Trophoblast cell (in vitro differentiated cells and primary cell): ENCODE results near the gene IQSEC1.

Source experiments
- DNase-seq, 2 donors: peaks; one replicate each; pipeline ENCODE4 v3.0.0-alpha.2; 2016
- H2AFZ ChIP-seq: 2 replicates; pipeline ENCODE4 v1.6.1; 2013; ENCODE audit warnings: low read length, moderate library complexity, mild to moderate bottlenecking; ENCODE audit not compliant: insufficient read depth, poor library complexity
- H2AK5ac ChIP-seq: 2 replicates; pipeline ENCODE4 v1.6.1; 2013; ENCODE audit warnings: mild to moderate bottlenecking, low read length
- H2BK120ac ChIP-seq: 2 replicates; pipeline ENCODE4 v1.6.1; 2013; ENCODE audit warnings: low read length, mild to moderate bottlenecking, moderate library complexity; ENCODE audit not compliant: insufficient read depth, poor library complexity
- H2BK12ac ChIP-seq: 2 replicates; pipeline ENCODE4 v1.6.1; 2013; ENCODE audit warnings: mild to moderate bottlenecking, low read length, moderate library complexity
- H2BK5ac ChIP-seq: 2 replicates; pipeline ENCODE4 v1.6.1; 2013; ENCODE audit warnings: low read length, low read depth, moderate library complexity, mild to moderate bottlenecking; ENCODE audit not compliant: poor library complexity
- H3K14ac ChIP-seq: 2 replicates; pipeline ENCODE4 v1.6.1; 2013; ENCODE audit warnings: mild to moderate bottlenecking, low read length
- H3K18ac ChIP-seq: 2 replicates; pipeline ENCODE4 v1.6.1; 2013; ENCODE audit warnings: mild to moderate bottlenecking, low read length
- H3K23ac ChIP-seq: 2 replicates; pipeline ENCODE4 v1.6.1; 2013; ENCODE audit warnings: low read length
- H3K27ac ChIP-seq: 2 replicates; pipeline ENCODE4 v1.5.1; 2013; ENCODE audit warnings: low read depth, mild to moderate bottlenecking, inconsistent platforms, low read length, moderate library complexity
- H3K27me3 ChIP-seq: 2 replicates; pipeline ENCODE4 v1.6.1; 2013; ENCODE audit warnings: inconsistent platforms, mild to moderate bottlenecking, low read length, moderate library complexity; ENCODE audit not compliant: insufficient read depth
- H3K36me3 ChIP-seq, 2 experiments: 1 replicate in 1 of 2; 2 replicates in 1 of 2; pipeline ENCODE4 v1.6.1; 2013; ENCODE audit warnings: low read length in 2 of 2, mild to moderate bottlenecking in 2 of 2, moderate library complexity in 1 of 2; ENCODE audit not compliant: insufficient read depth in 2 of 2, control insufficient read depth in 1 of 2
- H3K4ac ChIP-seq: 2 replicates; pipeline ENCODE4 v1.6.1; 2013; ENCODE audit warnings: low read depth, mild to moderate bottlenecking, low read length, moderate library complexity
- H3K4me1 ChIP-seq, 2 experiments: 1 replicate in 1 of 2; 2 replicates in 1 of 2; pipeline ENCODE4 v1.6.1; 2013; ENCODE audit warnings: low read length in 2 of 2, mild to moderate bottlenecking in 2 of 2, moderate library complexity in 1 of 2; ENCODE audit not compliant: insufficient read depth in 2 of 2, control insufficient read depth in 1 of 2
- H3K4me2 ChIP-seq: 2 replicates; pipeline ENCODE4 v1.6.1; 2013; ENCODE audit warnings: inconsistent platforms, mild to moderate bottlenecking, low read length, moderate library complexity
- H3K4me3 ChIP-seq: 2 replicates; pipeline ENCODE4 v1.5.1; 2013; ENCODE audit warnings: mild to moderate bottlenecking, low read depth, low read length, inconsistent platforms
- H3K79me1 ChIP-seq: one replicate; pipeline ENCODE4 v1.6.1; 2013; ENCODE audit warnings: low read length
- H3K79me2 ChIP-seq: 2 replicates; pipeline ENCODE4 v1.6.1; 2013; ENCODE audit warnings: low read length, mild to moderate bottlenecking; ENCODE audit not compliant: control insufficient read depth, insufficient read depth, poor library complexity
- H3K9ac ChIP-seq: 2 replicates; pipeline ENCODE4 v1.6.1; 2013; ENCODE audit warnings: mild to moderate bottlenecking, low read length
- H3K9me3 ChIP-seq: 2 replicates; pipeline ENCODE4 v1.6.1; 2013; ENCODE audit warnings: low read depth, mild to moderate bottlenecking, control low read depth, inconsistent platforms, low read length; ENCODE audit not compliant: insufficient read depth
- H4K12ac ChIP-seq: 2 replicates; pipeline ENCODE4 v1.6.1; 2013; ENCODE audit warnings: low read depth, mild to moderate bottlenecking, low read length, moderate library complexity
- H4K8ac ChIP-seq: 2 replicates; pipeline ENCODE4 v1.6.1; 2013; ENCODE audit warnings: low read depth, mild to moderate bottlenecking, low read length, moderate library complexity
- H4K91ac ChIP-seq: one replicate; pipeline ENCODE4 v1.6.1; 2013; ENCODE audit warnings: low read depth, mild to moderate bottlenecking, low read length, moderate library complexity
- WGBS: extraction: QIAGEN DNeasy Blood & Tissue Kit; methylation state at CpG from one replicate; pipeline ENCODE4 v1.1.7; 2013; ENCODE audit warnings: missing lambda C conversion rate; ENCODE audit not compliant: insufficient read length, insufficient coverage; ENCODE audit errors: extremely low coverage; 5-methylcytosine and 5-hydroxymethylcytosine counted together

The IQSEC1 gene

GRCh38 chr3:13043656-13044055 is 29.6 kb downstream of the IQSEC1 start:
- Histone ChIP-seq H3K4me2 (no peak overlapping the region), H2BK120ac (no peak overlapping the region)

GRCh38 chr3:13042715-13043271 is 30.4 kb downstream of the IQSEC1 start:
- no peak overlapping the region for H3K4ac ChIP-seq
- H3K23ac ChIP-seq, result no peak overlapping the region
- no peak overlapping the region for H3K4me3 ChIP-seq
- H2AFZ ChIP-seq, result no peak overlapping the region
- H3K4me1 ChIP-seq, result peaks cover 10 to 18% of the 10 kb centered on the region in 2 experiments
- H3K18ac ChIP-seq, result no peak overlapping the region
- H3K27ac ChIP-seq, result no peak overlapping the region
- no peak overlapping the region for H3K9ac ChIP-seq
- H4K8ac ChIP-seq, result no peak overlapping the region
- no peaks in the 10 kb centered on the region for H3K27me3 ChIP-seq
- H2BK5ac ChIP-seq, result no peak overlapping the region
- WGBS, result no CpG with 5 or more reads among the region's 20 CpGs
- H3K14ac ChIP-seq, result no peak overlapping the region
- no peaks in the 10 kb centered on the region for H3K9me3 ChIP-seq
- no peak overlapping the region for H4K12ac ChIP-seq
- H3K4me2 ChIP-seq, result no peak overlapping the region
- DNase-seq, result no peak
- no peak overlapping the region for H4K91ac ChIP-seq
- H2AK5ac ChIP-seq, result no peak overlapping the region
- no peaks in the 10 kb centered on the region for H3K79me2 ChIP-seq
- H3K36me3 ChIP-seq, result no peaks in the 10 kb centered on the region
- no peak overlapping the region for H2BK12ac ChIP-seq
- no peak overlapping the region for H2BK120ac ChIP-seq
- no peaks in the 10 kb centered on the region for H3K79me1 ChIP-seq

More at GRCh38 chr3:13043656-13044055, 29.6 kb downstream of the IQSEC1 start:
- Histone ChIP-seq H4K8ac (no peak overlapping the region), H2AFZ (no peak overlapping the region), H3K4me3 (no peak overlapping the region), H4K91ac (peak overlapping the region; percentile 3), H3K79me2 (no peaks in the 10 kb centered on the region), H3K27ac (no peak overlapping the region), H3K36me3 (no peaks in the 10 kb centered on the region), H2BK12ac (no peak overlapping the region), H3K4ac (no peak overlapping the region), H2AK5ac (no peak overlapping the region), H4K12ac (no peak overlapping the region), H3K79me1 (no peaks in the 10 kb centered on the region), H3K14ac (no peak overlapping the region), H3K9me3 (no peaks in the 10 kb centered on the region), H3K9ac (no peak overlapping the region), H3K18ac (no peak overlapping the region), H3K27me3 (no peaks in the 10 kb centered on the region), H3K23ac (no peak overlapping the region), H2BK5ac (no peak overlapping the region), H3K4me1 (peaks cover 10 to 18% of the 10 kb centered on the region in 2 experiments)
- WGBS, result no CpG with 5 or more reads among the region's 9 CpGs
- no peak for DNase-seq

- Histone ChIP-seq H2AFZ (no peak overlapping the region), H3K14ac (no peak overlapping the region), H2AK5ac (no peak overlapping the region), H2BK120ac (no peak overlapping the region), H2BK5ac (no peak overlapping the region), H3K79me1 (no peaks in the 10 kb centered on the region), H4K91ac (no peak overlapping the region), H4K12ac (no peak overlapping the region), H3K23ac (no peak overlapping the region), H3K36me3 (no peaks in the 10 kb centered on the region), H3K18ac (no peak overlapping the region), H2BK12ac (no peak overlapping the region), H3K4me1 (peaks cover 10 to 18% of the 10 kb centered on the region in 2 experiments), H3K9ac (no peak overlapping the region), H3K4ac (no peak overlapping the region), H3K27me3 (no peaks in the 10 kb centered on the region), H3K27ac (no peak overlapping the region), H3K4me2 (no peak overlapping the region), H3K79me2 (no peaks in the 10 kb centered on the region), H4K8ac (no peak overlapping the region), H3K4me3 (no peak overlapping the region), H3K9me3 (no peaks in the 10 kb centered on the region)
- no peak for DNase-seq
- WGBS, result no CpG with 5 or more reads among the region's 25 CpGs
These were observed 31.0 kb downstream of the IQSEC1 start for GRCh38 chr3:13042127-13042701.

- no peaks in the 10 kb centered on the region for H3K27me3 ChIP-seq
- no peak overlapping the region for H2AFZ ChIP-seq
- no peaks in the 10 kb centered on the region for H3K79me1 ChIP-seq
- H2BK5ac ChIP-seq, result no peak overlapping the region
- H3K4me1 ChIP-seq, result peaks cover 10 to 18% of the 10 kb centered on the region in 2 experiments
- no peak overlapping the region for H3K4me3 ChIP-seq
- H3K23ac ChIP-seq, result no peak overlapping the region
- no peak overlapping the region for H4K8ac ChIP-seq
- no peak overlapping the region for H3K4ac ChIP-seq
- H4K91ac ChIP-seq, result no peak overlapping the region
- H3K4me2 ChIP-seq, result no peak overlapping the region
- no peak overlapping the region for H3K14ac ChIP-seq
- no peak overlapping the region for H3K9ac ChIP-seq
- no peaks in the 10 kb centered on the region for H3K36me3 ChIP-seq
- no peak overlapping the region for H4K12ac ChIP-seq
- no CpG with 5 or more reads among the region's 26 CpGs for WGBS
- H3K79me2 ChIP-seq, result no peaks in the 10 kb centered on the region
- H3K18ac ChIP-seq, result no peak overlapping the region
- no peak overlapping the region for H2AK5ac ChIP-seq
- no peak overlapping the region for H2BK120ac ChIP-seq
- H2BK12ac ChIP-seq, result no peak overlapping the region
- no peaks in the 10 kb centered on the region for H3K9me3 ChIP-seq
- no peak for DNase-seq
- H3K27ac ChIP-seq, result no peak overlapping the region
These were observed 32.0 kb downstream of the IQSEC1 start for GRCh38 chr3:13041113-13041776.
